SU-DHL-6 (cell line): ENCODE data around the gene GOLGA8M.
"Not testable (repeated sequence)": the region's sequence is repeated elsewhere in the genome, so short reads cannot be mapped to it uniquely, and the experiment has no call there.

Experiments
- H2AFZ ChIP-seq: fragments of 200-600 bp; sonication (generic); 2 replicates; pipeline ENCODE4 v1.6.1; 2014; ENCODE audit warnings: low read depth, mild to moderate bottlenecking, moderate library complexity, mixed read lengths, antibody characterized with exemption, low read length; ENCODE audit not compliant: severe bottlenecking
- H3F3A ChIP-seq: fragments of 200-600 bp; shearing (Covaris generic); 2 replicates; pipeline ENCODE4 v1.6.0; 2016; ENCODE audit warnings: antibody characterized with exemption, mild to moderate bottlenecking; ENCODE audit not compliant: insufficient read depth
- H3K27ac ChIP-seq: fragments of 200-600 bp; sonication (generic); 2 replicates; pipeline ENCODE4 v1.5.1; 2016; ENCODE audit warnings: low read depth, mild to moderate bottlenecking, low read length, moderate library complexity, mixed read lengths
- H3K27me3 ChIP-seq: fragments of 200-600 bp; sonication (generic), shearing (Covaris generic); 2 replicates; pipeline ENCODE4 v1.6.0; 2014; ENCODE audit warnings: mild to moderate bottlenecking, low read length
- H3K36me3 ChIP-seq: fragments of 200-600 bp; sonication (generic); 2 replicates; pipeline ENCODE4 v1.6.1; 2014; ENCODE audit warnings: mild to moderate bottlenecking, low read length, mixed read lengths
- H3K4me2 ChIP-seq: fragments of 300-600, 200-600 bp; shearing (Covaris generic), sonication (generic); 2 replicates; pipeline ENCODE4 v1.6.0; 2014; ENCODE audit warnings: low read length, low read depth, mild to moderate bottlenecking; ENCODE audit not compliant: poor library complexity, severe bottlenecking
- H3K4me3 ChIP-seq: fragments of 200-600 bp; sonication (generic); 2 replicates; pipeline ENCODE4 v1.5.1; 2014; ENCODE audit warnings: antibody characterized with exemption, low read length, mild to moderate bottlenecking, mixed read lengths; ENCODE audit not compliant: insufficient read depth, poor library complexity, severe bottlenecking
- H3K79me2 ChIP-seq: fragments of 200-600 bp; sonication (generic); 2 replicates; pipeline ENCODE4 v1.6.1; 2014; ENCODE audit warnings: mild to moderate bottlenecking, low read length, moderate library complexity; ENCODE audit not compliant: insufficient read depth
- H3K9ac ChIP-seq: fragments of 200-600 bp; sonication (generic); 2 replicates; pipeline ENCODE4 v1.7.0; 2014; ENCODE audit warnings: mild to moderate bottlenecking, low read length
- H3K9me2 ChIP-seq: fragments of 200-600 bp; sonication (generic); replicated peaks from 2 replicates; pipeline ENCODE4 v1.6.1; 2014; ENCODE audit warnings: low read length; ENCODE audit not compliant: insufficient read depth
- H3K9me3 ChIP-seq: fragments of 200-600 bp; sonication (generic); 2 replicates; pipeline ENCODE4 v1.6.1; 2014; ENCODE audit warnings: low read length, mixed read lengths; ENCODE audit not compliant: insufficient read depth
- H4K20me1 ChIP-seq: fragments of 200-600 bp; sonication (generic); 2 replicates; pipeline ENCODE4 v1.6.1; 2014; ENCODE audit warnings: low read depth, mild to moderate bottlenecking, antibody characterized with exemption, low read length, moderate library complexity, mixed read lengths

The GOLGA8M gene

DNA sequence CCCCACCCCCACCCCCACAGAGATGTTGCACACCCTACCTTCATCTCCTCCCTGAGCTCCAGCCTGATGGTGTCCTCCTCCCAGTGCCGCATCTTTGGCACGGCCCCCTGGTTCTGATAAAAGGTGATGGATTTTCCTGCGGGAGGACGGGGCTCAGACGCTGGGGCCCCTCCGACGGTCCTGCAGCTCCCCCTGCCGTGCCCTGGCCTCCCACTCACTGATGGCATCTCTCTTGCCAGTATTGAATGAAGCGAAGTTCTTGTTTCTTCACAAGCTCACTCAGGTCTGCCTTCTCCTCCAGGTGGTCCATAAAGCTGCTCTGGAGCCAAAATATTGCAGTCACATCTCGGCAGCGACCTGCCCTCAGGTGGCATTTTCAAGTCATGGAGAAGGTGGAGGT is 9.8 kb downstream of the GOLGA8M start:
- not testable (repeated sequence) for H3K79me2 ChIP-seq, H3K9me2 ChIP-seq, H2AFZ ChIP-seq, H3K4me3 ChIP-seq, H3K27ac ChIP-seq, H3K9ac ChIP-seq, H4K20me1 ChIP-seq, H3F3A ChIP-seq, H3K27me3 ChIP-seq, H3K36me3 ChIP-seq, H3K9me3 ChIP-seq, H3K4me2 ChIP-seq

DNA sequence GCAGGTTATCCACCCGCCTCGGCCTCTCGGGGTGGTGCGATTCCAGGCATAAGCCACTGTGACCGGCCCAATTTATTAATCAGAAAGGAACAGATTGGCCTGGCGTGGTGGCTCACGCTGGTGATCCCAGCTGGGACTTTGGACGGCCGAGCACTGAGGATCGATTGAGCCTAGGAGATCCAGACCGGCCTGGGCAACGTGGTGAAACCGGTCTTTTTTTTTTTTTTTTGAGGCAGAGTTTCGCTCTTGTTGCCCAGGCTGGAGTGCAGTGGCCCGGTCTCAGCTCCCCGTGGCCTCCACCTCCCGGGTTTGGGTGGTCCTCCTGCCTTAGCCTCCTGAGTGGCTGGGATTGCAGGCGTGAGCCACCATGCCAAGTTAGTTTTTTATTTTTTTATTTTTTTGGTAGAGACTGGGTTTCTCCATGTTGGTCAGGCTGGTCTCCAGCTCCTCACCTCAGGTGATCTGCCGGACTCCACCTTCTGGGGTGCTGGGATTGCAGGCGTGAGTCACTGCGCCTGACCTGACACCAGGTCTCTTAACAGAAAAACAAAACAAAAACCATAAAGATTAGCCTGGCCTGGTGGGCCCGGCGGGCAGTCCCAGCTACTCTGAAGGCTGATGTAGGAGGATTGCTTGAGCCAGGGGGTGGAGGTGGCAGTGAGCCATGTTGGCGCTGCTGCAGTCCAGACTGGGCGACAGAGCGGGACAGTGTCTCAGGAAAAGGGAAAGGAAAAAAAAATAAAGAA is 18.0 kb downstream of the GOLGA8M start:
- not testable (repeated sequence) for H3K9me3 ChIP-seq, H3K79me2 ChIP-seq, H3K4me3 ChIP-seq, H3K9ac ChIP-seq, H3K9me2 ChIP-seq, H3K36me3 ChIP-seq, H3K4me2 ChIP-seq, H3F3A ChIP-seq, H3K27me3 ChIP-seq, H4K20me1 ChIP-seq, H2AFZ ChIP-seq, H3K27ac ChIP-seq

- H4K20me1 ChIP-seq, H3K27me3 ChIP-seq, H2AFZ ChIP-seq, H3K4me2 ChIP-seq, H3K4me3 ChIP-seq, H3K9me2 ChIP-seq, H3K27ac ChIP-seq, H3K9ac ChIP-seq, H3K9me3 ChIP-seq, H3K36me3 ChIP-seq, H3K79me2 ChIP-seq, H3F3A ChIP-seq: not testable (repeated sequence)
Measured at GRCh38 chr15:28693021-28693420, 19.2 kb downstream of the GOLGA8M start.

DNA sequence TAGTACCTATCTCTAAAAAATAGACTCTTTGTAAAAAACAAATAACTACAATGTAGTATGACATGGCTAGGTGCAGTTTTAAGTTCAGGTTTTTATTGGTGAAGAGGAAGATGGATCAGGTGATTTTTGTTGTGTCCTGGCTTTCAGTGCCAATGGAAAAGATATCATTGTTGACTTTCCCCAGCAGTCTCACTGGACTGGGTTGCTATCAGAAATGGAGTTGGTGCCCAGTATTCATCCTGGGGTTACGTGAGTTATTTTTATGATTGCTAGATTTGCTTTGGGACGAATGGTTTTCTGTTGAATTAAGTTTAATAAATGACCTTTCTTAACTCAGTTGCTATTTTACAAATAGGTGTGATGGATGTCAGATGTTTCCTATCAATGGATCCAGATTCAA is 38.7 kb downstream of the GOLGA8M start:
- H3K27ac ChIP-seq, H3K4me2 ChIP-seq, H3K4me3 ChIP-seq, H3K27me3 ChIP-seq, H3F3A ChIP-seq, H3K36me3 ChIP-seq, H4K20me1 ChIP-seq, H3K9me2 ChIP-seq, H2AFZ ChIP-seq, H3K9me3 ChIP-seq, H3K79me2 ChIP-seq, H3K9ac ChIP-seq: not testable (repeated sequence)

DNA sequence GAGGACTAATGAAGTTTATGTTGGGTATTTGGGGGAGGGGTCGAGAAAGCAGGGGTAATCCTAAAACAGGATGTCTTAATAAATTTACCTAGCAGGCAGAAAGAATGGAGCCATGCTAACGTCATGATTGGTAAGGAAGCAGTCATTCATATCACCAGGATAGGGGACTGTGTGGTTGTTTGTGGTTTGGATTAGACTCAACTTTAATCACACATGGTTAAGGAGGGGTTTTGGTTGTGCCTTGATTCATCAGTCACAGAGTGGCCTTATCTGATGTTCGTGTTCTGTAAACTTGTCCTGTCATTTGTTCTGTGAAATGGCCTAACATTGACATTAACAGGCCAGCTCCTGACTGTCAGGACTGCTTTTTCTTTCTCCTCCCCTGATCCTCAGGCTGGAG is 40.1 kb downstream of the GOLGA8M start:
- H3K27me3 ChIP-seq, H3K79me2 ChIP-seq, H2AFZ ChIP-seq, H4K20me1 ChIP-seq, H3K9me3 ChIP-seq, H3F3A ChIP-seq, H3K4me2 ChIP-seq, H3K36me3 ChIP-seq, H3K4me3 ChIP-seq, H3K9ac ChIP-seq, H3K9me2 ChIP-seq, H3K27ac ChIP-seq: not testable (repeated sequence)

GRCh38 chr15:28666402-28666801 is 45.8 kb downstream of the GOLGA8M start:
- not testable (repeated sequence) for H3K4me2 ChIP-seq, H3K9me3 ChIP-seq, H3K27me3 ChIP-seq, H3K36me3 ChIP-seq, H3K4me3 ChIP-seq, H3K79me2 ChIP-seq, H3K27ac ChIP-seq, H4K20me1 ChIP-seq, H3F3A ChIP-seq, H2AFZ ChIP-seq, H3K9ac ChIP-seq, H3K9me2 ChIP-seq

- not testable (repeated sequence) for H3K27me3 ChIP-seq, H3K36me3 ChIP-seq, H3K27ac ChIP-seq, H2AFZ ChIP-seq, H3K9ac ChIP-seq, H3K4me2 ChIP-seq, H3K79me2 ChIP-seq, H3K4me3 ChIP-seq, H4K20me1 ChIP-seq, H3K9me3 ChIP-seq, H3F3A ChIP-seq, H3K9me2 ChIP-seq
Measured at GRCh38 chr15:28664575-28664974, 47.6 kb downstream of the GOLGA8M start.

- H3K36me3 ChIP-seq, H2AFZ ChIP-seq, H3K4me2 ChIP-seq, H3K27ac ChIP-seq, H3K9me3 ChIP-seq, H3K4me3 ChIP-seq, H4K20me1 ChIP-seq, H3K9ac ChIP-seq, H3K79me2 ChIP-seq, H3K27me3 ChIP-seq, H3F3A ChIP-seq, H3K9me2 ChIP-seq: not testable (repeated sequence)
Measured at GRCh38 chr15:28663717-28664116, 48.5 kb downstream of the GOLGA8M start.
